Suppressor macrophage treated with lipopolysaccharide for 4 hours (primary cell): ENCODE results near the gene EXOC3L1.

ENCODE experiments used
- DNase-seq: peaks from one replicate; pipeline ENCODE4 v3.0.0-alpha.2; 2020

The EXOC3L1 gene

DNA sequence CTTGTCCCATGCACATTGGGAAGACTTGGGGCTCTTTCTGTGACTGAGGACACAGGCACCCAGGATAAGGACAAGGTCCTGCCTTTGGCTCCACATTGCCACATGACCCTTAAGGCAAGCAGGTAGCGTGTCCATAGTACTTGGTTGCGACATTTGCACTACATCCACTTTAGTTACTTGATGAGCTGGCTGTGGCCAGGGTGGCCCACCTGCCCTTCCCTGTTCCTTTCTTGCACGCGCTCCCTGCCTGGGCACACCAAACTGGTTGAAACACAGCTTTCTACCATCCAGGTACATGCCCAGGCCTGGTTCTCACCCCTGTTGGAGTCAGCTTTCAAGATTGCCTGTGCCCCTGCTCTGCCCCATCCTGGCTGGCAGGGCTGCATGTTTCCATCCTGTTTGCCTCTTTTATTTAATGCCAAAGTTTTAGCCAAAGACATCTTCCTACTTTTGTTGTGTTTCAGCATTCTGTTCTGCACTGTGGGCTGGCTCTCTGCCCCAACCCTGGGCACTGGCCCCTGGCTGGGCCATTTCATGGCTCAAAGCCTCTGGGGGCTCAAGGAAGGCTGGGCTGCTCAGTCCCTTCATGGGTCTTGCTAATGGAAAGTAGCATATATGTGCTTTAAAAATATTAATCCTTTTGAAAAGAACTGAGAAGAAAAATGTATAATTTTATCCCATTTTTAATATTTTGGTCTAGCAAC is 42.3 kb downstream of the EXOC3L1 start:
- no peak for DNase-seq

DNA sequence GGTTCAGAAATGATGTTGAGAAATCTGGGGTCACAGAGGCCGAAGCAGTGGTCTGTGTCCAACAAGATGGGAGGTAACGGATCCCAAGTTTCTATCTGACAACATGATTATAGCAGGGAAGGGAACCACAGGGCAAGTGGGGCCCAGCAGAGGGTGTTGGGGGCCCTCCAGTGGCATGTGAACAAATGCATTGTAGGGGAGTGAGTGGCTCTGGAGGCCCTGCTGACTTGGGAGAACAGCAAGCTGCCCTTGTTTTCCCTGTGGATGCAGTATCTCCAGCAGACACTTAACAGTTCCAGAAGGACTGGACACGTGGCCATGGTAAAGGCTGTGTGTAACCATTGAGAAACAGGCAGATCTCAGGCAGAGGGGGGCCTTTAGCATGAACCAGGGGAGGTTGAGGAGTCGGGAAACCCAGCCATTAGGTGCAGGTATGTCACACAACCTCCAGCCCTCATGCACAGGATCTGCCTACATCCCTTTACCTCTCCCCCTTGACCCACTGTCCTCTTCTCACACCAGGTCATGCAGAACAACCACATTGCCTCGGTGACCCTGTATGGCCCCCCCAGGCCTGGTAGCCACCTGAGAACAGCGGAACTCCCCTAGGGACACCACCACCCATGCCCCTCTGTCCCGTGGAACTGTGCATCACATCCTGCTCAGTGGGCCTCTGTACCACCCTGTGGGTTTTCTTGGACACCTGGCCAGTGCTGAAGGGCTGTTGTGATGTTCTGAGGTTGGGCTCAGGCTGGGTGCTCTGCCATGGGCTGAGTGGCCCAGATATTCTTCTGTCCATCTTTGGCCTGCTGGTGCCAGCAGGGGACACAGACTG is 43.2 kb downstream of the EXOC3L1 start:
- no peak for DNase-seq

DNA sequence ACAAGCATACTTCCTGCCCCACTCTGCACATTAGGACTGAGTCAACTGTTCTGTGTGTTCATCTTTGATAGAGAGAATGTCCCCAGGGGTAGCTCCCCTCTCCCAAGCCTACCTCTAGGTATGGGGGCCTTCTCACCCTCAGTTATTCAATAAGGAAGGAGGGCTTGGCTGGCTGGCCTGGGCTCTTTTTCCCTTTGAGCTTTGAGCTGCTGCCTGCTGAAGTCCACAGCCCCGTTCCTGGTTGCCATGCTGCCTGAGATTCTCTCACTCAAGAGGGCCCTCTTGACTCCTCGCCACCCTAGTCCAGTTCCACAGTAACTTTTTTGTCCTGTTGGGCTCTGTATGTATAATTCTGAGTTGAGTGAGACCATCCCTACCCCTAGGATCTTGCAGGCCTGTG is 44.2 kb downstream of the EXOC3L1 start:
- no peak for DNase-seq

DNA sequence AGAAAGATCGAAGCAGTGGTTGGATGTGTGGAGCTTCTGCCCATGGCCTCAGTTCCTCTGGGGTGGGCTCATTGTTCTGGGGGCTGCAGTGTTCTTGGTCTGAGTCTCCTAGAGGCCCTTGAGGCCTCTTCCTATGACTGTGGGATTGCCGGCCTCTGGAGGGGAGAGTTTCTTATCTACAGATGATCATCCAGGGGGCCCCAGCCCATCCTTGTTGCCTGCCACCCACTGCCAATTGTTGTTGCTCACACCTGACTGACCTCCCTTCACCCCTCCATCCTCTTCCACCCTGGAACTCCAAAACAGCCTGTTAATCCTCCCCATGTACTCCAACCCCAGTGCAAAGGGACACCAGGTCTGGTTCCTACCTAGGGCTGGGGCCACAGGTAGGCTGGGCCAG is 45.0 kb downstream of the EXOC3L1 start:
- no peak for DNase-seq

DNA sequence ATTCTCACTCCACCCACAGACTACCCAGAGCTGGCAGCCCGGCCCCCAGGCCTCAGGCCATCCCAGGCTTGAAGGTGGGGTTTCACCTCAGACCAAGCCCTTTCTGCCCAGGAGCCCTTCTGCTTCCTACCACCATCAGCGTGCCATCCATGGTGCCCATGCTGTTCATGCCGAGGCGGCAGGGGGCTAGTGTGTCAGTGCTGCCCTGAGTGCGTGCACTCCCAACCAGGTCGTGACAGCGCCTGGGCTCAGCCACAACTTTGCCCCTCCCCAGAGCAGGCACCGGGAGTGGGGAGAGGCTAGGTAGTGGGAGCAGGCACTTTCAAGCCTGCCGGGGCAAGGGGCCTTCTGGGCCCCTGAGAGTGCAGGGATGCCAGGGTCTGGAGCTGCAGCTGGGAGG is 47.6 kb downstream of the EXOC3L1 start:
- DNase-seq = no peak

DNA sequence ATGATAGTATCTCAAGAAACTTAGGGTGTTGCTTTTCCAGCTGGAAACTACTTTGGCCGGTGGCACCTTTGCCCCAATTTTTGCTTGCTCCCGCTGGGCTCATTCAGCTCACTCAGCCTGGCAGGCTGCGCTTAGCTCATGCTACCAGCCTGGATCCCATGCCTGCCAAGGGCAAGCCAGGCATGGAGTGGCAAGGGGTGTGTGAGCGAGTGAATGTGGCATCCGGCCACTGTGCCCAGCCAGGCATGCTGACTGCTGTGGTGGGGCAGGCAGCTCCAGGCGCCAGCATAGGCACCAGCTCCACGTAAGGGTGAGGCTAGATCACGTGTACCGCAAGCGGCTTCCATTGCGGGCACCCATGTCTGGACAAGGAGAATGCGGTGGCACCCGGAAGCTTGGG is 48.5 kb downstream of the EXOC3L1 start:
- DNase-seq = no peak

DNA sequence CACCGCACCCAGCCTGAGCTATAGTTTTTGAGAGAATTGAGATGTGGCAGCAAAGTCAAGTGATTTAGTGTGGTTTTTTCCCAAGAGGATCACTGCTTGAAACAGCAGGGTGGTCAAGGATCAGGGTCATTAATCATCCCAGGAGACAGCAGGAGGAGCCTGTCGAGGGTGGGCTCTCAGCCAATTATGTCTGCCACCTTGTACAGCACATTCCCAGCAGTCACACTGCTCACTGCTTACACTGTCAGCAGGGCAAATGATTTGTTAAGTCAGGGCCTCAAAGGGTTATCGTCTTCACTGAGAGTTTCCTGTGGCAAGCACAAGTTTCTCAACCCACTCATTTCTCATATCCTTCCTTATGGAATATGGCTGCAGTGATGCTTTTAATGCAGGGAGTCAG is 52.3 kb downstream of the EXOC3L1 start:
- no peak for DNase-seq
